Cardiac muscle cell (in vitro differentiated cells and primary cell): ENCODE data around the gene DDX24. TPM values are rescaled to one million over a fixed set of nuclear protein-coding genes. Genes with fewer than 3 reads are reported as not detected.
A peak's percentile ranks its signal among the peaks of the same experiment; 100 is the strongest.

Source experiments
- DNase-seq, 2 donors: peaks; one replicate each; pipeline versions ENCODE4 v3.0.0 to v3.0.0-alpha.2; 2010 to 2017; ENCODE audit warnings: low read depth in 1 of 2, low spot score in 1 of 2
- H3K27ac ChIP-seq: fragments of 200-600 bp; sonication (generic); 2 replicates; pipeline ENCODE4 v1.5.1; 2016
- H3K27me3 ChIP-seq: fragments of 200-600 bp; sonication (generic); 2 replicates; pipeline ENCODE4 v1.6.0; 2016; ENCODE audit warnings: control low read depth
- H3K36me3 ChIP-seq: fragments of 200-600 bp; sonication (generic); 2 replicates; pipeline ENCODE4 v1.5.1; 2016; ENCODE audit warnings: control low read depth
- H3K4me1 ChIP-seq: fragments of 200-600 bp; sonication (generic); 2 replicates; pipeline ENCODE4 v1.8.1; 2017; ENCODE audit warnings: low read depth, mild to moderate bottlenecking, mixed run types
- H3K4me3 ChIP-seq: fragments of 200-600 bp; sonication (generic); 2 replicates; pipeline ENCODE4 v1.5.1; 2016; ENCODE audit warnings: mild to moderate bottlenecking
- H3K9me3 ChIP-seq: fragments of 200-600 bp; sonication (generic); 2 replicates; pipeline ENCODE4 v1.5.1; 2017; ENCODE audit warnings: low read depth, mild to moderate bottlenecking, control low read depth
- CTCF ChIP-seq: IDR thresholded peaks from 2 replicates; pipeline ENCODE4 v1.5.1; 2012; ENCODE audit warnings: low read depth, mild to moderate bottlenecking, low read length
- polyA plus RNA-seq: library from polyadenylated mRNA; unstranded; fragments of >200 nt; fragmentation: Nextera tagmentation; extraction: Ambion mirVana; gene quantifications from 2 replicates; pipeline ENCODE4 v1.2.1, GENCODE V29; 2016
- total RNA-seq: library from RNA; depleted of rRNA; stranded (reverse); fragments of >200 nt; gene quantifications from 2 replicates; pipeline ENCODE4 v1.2.3, GENCODE V29; 2016

DDX24 gene
- total and polyA plus RNA-seq, 2 experiments from 2014 or later = 188 to 227 TPM

- Histone ChIP-seq H3K27me3 (no peaks in the 10 kb centered on the region), H3K27ac (peak overlapping the region; percentile 76), H3K4me3 (no peak overlapping the region), H3K9me3 (no peaks in the 10 kb centered on the region), H3K4me1 (peaks cover 29% of the 10 kb centered on the region), H3K36me3 (peaks cover 70% of the 10 kb centered on the region)
- DNase-seq = no peak
- no peak for TF ChIP-seq CTCF
Observed at GRCh38 chr14:94051779-94052178, 29.2 kb downstream of the DDX24 start.

GRCh38 chr14:94051115-94051514 lies 29.9 kb downstream of the DDX24 start:
- peaks cover 63% of the 10 kb centered on the region for H3K36me3 ChIP-seq
- DNase-seq = peak; percentile 65 to 66
- peak; percentile 52 for TF ChIP-seq CTCF

GRCh38 chr14:94050231-94050880 lies 30.6 kb downstream of the DDX24 start:
- no peaks in the 10 kb centered on the region for H3K9me3 ChIP-seq
- H3K4me1 ChIP-seq = peaks cover 29% of the 10 kb centered on the region
- peak overlapping the region; percentile 76 for H3K27ac ChIP-seq
- H3K27me3 ChIP-seq = no peaks in the 10 kb centered on the region
- no peak overlapping the region for H3K4me3 ChIP-seq
- peak in 1 of 2 donors; percentile 89 for DNase-seq
- no peak for TF ChIP-seq CTCF
- H3K36me3 ChIP-seq = peaks cover 55% of the 10 kb centered on the region

More at GRCh38 chr14:94051115-94051514, 29.9 kb downstream of the DDX24 start:
- Histone ChIP-seq H3K27ac (peak overlapping the region; percentile 76), H3K9me3 (no peaks in the 10 kb centered on the region), H3K4me3 (no peak overlapping the region), H3K27me3 (no peaks in the 10 kb centered on the region), H3K4me1 (peaks cover 29% of the 10 kb centered on the region)

- DNase-seq = no peak
- peaks cover 29% of the 10 kb centered on the region for H3K4me1 ChIP-seq
- H3K27me3 ChIP-seq = no peaks in the 10 kb centered on the region
- no peak for TF ChIP-seq CTCF
- no peak overlapping the region for H3K4me3 ChIP-seq
- H3K36me3 ChIP-seq = peaks cover 50% of the 10 kb centered on the region
- H3K27ac ChIP-seq = peak overlapping the region; percentile 76
- no peaks in the 10 kb centered on the region for H3K9me3 ChIP-seq
Observed at GRCh38 chr14:94049625-94050023, 31.4 kb downstream of the DDX24 start.

GRCh38 chr14:94048691-94049624 lies 32.0 kb downstream of the DDX24 start:
- Histone ChIP-seq H3K27me3 (no peaks in the 10 kb centered on the region), H3K4me3 (no peak overlapping the region), H3K27ac (peak overlapping the region; percentile 53), H3K36me3 (peaks cover 43% of the 10 kb centered on the region), H3K4me1 (peaks cover 29% of the 10 kb centered on the region), H3K9me3 (no peaks in the 10 kb centered on the region)
- TF ChIP-seq CTCF = no peak
- no peak for DNase-seq
